HG03575 (cell line): ENCODE results near the gene PDE1C.

ENCODE experiments used
- ATAC-seq: cut with Tn5 transposase; IDR thresholded peaks from one replicate; pipeline ENCODE4 v1.9.1; 2021; ENCODE audit not compliant: unreplicated experiment, insufficient number of reproducible peaks, low FRiP score; ENCODE audit errors: extremely low read depth

PDE1C gene

DNA sequence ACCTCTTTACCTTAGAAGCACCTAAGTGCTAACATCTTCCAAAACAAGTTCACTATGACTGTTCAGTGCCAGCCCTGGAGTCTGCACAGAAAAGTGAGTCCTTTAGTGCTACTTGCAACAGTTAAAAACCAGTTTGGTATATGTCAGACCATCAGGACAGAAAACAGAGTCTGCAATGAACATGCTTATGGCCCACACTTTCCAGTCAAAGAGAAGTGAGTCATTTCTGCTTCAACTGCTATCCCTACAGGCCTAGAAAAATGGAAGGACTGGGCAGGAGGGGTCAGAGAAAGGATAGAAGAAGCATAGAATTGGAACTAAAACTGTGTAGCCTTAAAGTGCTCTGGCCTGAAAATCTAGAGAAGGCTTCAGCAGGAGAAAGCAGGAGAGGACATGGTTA is 108.0 kb downstream of the PDE1C start:
- no peak for ATAC-seq

DNA sequence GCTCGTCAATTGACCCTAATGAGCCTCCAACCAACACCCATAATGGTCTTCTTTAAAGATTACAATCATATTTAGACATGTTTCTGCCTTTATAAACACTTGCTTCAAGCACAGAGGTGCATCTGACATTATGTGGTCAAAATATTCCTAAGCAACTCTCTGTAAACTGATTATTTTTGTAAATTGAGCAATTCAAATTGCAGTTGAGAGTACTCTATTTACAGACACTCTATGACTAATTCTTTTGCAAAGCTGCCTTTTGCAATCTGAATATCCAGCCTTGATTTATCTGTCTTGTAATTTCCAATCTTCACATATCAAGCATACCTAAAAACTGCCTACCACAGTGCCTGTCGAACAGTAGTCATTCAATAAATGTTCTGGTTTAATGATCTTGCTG is 112.0 kb downstream of the PDE1C start:
- ATAC-seq: no peak

DNA sequence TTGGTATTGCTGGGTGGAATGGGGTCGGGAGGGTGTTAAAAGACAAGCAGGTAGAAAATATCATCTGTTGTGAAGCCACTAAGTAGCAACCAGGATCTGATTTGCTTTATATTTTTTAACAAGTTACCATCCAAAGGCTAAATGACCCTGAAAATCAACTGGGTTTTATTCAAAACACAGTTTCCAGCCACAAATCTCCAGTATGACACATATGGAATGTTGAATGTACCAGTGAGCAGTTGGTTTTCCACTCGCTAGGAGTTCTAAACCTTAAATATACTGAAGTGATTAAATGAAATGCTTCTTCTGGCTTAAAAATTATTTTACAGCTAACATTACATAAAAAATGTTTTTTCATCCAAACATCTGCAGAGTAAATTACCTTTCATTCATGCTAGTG is 112.5 kb downstream of the PDE1C start:
- no peak for ATAC-seq

DNA sequence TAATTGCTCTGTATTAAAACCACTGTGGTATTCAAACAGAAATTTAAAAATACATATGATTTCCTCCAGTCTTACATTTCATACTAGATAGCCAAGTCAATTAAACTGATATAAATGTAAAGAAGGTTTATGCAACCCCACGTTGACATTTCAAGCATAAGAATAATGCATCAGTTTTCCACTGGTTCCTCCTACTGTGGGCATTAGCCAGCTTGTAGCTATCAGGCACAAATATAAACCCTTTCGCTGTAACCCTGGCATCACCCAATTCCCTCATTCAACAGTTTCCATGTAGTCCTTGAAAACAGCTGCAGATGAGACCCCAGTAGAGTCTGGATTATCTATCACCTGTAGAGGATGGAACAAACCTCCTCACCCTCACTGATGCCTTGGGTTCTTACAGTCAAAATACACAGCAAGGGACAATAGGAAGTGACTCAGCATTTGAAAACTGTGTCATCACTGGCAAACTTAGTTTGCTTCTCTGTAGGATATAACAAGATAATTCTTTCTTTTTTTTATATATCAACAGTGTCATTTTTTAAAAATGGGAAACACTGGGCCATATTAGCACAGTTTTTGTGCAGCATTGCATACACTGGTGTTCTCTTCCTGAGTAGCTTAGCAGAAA is 113.0 kb downstream of the PDE1C start:
- ATAC-seq: no peak

DNA sequence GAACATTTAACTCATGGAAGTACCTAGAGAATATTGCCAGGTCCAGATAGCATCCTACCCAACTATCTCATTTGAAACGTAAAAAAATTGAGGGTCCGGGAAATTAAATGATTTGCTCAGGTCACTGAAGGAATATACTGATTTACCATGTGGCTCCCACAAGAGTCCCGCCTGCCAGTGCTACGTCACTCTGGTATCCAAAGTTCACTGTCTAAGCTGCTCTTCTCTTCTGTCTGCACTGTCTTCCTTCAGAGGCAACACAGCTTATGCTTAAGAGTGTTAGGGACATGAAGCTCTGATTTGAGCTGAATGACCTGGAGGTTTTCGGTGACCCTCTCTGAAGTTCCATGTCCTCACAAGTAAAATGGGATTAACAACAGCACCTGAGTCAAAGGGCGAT is 114.6 kb downstream of the PDE1C start:
- no peak for ATAC-seq

DNA sequence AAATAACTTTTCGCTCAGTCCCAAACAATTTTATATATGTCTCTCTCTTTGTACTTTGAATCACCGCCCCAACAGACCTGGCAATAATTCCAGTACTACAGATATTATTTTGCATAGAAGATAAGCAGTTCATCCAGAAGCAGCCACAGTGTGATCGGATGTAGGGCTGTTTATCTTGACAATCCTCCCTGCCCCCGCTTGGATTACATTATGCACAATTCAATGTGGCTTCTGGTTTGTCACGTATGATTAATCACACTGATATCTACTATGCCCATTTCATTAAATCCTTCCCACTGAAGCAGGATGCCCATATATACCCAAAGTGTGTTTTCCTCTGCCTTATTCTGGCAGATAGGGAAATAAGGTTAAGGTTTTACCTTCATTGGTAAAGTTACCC is 115.2 kb downstream of the PDE1C start:
- no peak for ATAC-seq

DNA sequence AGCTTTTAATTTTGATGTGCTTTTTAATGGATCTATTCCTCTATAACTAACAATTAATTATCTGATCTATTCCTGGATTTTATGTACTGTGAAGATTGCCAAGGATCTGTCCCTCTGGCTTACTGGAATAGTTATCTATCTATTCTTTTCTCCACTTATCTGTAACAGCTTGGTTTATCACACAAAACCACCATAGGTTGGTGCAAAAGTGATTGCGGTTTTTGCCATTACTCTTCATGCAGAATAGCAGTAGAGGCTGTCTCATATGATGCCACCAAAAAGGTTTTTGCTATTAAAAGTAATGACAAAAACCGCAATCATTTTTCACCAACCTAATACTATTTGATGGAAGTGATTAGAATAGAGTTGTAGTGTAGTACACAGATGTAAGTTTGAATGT is 115.7 kb downstream of the PDE1C start:
- no peak for ATAC-seq

DNA sequence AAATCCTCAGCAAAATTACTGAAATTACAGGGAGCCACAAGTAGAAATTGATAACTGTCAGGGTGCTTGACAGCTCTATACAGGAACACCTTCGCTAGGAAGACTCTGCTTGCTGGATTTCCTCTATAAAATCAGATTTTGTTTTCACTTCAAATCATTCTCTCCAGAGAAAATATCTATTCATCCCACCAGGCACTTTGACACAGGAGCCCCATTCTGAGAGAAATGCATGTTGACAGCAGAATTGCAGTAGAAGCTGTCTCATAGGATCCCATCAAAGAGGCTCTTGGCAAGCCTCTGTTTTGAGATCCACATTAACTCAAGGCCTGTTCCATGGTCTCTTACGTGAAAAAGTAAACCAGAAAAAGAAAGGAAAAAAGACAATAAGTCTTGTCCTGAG is 116.8 kb downstream of the PDE1C start:
- no peak for ATAC-seq

DNA sequence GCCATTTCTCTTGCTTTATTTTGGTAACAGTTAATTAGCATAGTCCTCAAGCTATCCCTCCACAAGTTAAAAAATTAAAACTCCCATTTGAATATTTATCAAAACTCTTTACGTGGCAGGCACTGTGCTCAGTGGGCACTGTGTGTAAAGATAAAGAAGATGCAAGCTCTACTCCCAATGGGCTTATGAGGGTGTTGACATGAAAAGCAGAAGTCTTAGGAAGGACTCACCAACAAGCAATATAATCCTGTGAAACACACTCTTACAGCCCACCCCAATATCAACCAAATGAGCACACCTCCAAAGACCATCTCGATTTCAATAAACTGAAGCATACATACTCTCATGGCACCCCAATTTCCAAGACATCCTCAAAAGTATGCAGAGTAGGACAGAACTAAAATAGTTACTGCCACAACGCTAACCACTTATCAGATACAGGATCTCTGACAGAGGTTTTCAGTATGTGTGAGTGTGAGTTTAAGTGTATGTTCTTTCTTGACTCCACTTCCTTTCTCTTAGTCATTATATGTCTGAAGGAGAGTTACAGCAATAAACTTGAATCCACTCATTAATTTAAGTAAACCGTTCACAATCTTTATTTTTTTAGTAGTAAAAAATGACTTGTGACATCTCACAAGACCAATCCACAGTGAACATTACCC is 120.0 kb downstream of the PDE1C start:
- no peak for ATAC-seq

DNA sequence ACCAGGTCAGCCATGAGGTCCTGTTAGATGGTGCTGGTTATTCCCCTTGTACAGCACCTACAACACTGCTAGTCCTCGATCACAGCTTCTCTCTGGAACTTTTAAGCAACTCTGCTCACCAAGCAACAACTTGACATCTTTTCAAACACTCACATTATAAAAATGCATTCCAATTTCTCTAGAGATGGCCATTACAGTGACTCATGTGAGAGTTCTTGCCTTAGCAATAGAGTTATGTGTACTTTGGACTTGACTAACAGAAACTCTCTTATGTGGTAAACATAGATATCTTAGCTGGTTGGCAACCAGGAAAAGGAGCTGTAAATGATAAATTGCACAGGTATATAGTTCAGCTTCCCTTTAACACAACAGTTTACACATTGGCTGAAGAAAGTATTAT is 122.2 kb downstream of the PDE1C start:
- no peak for ATAC-seq

DNA sequence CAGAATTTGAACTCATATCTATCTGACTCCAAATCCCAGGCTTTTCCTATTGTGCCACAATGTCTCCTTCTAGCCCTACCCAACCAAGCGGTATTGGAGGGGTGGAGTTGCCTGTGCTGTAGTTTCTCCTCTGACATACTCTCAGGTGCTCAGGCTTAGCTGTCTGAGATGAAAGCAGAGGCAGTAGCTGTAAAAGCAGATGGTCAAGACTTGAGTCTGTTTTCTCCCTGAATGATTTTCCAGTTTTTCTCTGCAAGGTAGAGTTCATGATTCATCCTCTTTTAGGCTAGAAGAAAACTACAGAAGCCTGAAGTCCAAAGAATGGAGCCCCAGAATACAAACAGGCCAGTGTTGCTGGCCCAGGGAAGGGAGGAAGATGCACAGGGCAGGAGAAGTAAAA is 130.0 kb downstream of the PDE1C start:
- no peak for ATAC-seq

DNA sequence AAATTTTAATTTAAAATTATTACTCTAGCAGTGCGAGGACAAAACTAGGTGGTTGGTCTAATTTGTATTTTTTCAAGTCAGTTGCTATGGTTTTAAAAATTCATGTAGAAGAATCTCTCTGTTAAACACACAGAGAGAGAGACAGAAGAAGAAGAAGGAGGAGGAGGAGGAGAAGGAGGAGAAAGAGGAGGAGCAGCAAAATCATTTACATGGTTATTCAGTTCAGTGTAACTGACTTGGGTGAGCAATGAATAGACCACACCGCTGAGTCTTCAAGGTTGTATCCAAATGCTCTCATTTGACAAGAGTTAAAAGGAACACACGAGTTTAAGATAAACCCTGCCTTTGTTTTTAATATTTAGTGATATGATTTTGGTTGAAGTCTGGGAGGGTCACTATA is 131.1 kb downstream of the PDE1C start:
- ATAC-seq: no peak

DNA sequence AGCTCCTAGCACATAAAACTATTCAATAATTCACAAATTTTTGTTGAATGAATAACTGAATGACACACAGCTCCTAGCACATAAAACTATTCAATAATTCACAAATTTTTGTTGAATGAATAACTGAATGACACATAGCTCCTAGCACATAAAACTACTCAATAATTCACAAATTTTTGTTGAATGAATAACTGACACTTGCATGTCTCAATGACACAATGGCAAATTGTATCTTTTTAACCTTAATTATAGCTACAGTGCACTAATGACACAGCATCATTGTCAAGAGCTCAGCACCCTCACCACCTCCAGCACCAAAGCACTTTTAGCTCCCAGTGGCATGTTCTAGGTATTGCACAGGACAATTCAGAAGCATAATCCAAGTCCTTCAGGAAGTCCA is 131.6 kb downstream of the PDE1C start:
- ATAC-seq: no peak

DNA sequence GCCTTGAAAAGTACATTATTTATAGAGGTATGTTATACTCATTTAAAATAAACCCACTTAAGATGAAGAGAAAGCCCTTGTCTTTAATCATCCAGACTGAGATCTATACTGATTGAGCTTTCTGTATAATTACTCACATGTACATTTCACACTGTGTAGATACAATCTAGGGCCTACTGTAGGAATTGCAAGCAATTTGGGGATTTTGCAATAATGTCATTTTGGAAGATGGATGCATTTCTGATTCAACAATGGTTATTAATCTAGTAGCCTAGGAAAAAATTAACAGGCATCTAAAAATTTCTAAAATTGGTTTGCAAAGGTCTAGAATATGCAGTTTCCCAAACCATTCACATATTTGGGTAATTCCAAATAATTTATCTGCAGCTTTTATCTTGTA is 132.2 kb downstream of the PDE1C start:
- ATAC-seq: no peak

DNA sequence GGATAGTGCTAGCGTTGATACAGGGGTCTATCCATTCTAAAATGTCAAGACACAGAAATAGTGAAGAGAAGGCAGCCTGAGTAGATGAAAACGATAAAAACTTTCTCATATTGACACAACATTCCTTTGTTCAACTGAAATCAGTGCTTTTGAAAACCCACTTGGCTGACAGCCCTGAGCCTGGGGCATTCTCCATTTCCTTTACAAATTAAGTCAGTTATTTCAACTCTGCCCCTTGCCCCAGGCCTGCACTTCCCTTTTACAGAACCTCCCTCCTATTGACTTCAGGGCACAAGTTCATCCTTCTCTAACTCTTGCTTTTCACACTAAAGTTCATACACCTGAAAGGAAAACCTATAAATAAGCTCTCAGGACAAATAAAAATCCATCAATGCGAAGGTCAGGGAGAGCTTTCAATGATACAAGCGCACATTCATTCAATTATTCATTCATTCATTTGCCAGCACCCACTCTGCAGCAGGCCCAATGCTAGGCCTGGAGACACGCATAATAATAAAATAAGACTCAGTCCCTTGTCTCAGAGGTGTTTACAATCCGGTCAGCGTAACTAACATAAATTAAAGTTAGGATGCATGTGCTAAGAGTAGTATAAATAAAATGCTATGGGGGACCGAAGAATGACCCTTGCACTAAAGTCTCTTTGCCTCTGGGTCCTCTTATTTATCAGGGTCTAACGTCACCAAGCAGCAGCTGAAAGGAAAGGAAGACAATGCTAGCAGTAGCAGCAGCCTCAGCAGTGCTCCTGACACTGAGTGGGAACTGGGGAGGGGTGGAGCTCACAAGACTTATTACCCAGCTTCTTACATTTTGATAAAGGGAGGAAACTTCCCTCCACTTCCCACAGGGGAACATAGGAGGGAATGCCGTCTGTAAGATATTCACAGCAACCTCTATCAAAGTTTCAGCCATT is 134.8 kb downstream of the PDE1C start:
- no peak for ATAC-seq

DNA sequence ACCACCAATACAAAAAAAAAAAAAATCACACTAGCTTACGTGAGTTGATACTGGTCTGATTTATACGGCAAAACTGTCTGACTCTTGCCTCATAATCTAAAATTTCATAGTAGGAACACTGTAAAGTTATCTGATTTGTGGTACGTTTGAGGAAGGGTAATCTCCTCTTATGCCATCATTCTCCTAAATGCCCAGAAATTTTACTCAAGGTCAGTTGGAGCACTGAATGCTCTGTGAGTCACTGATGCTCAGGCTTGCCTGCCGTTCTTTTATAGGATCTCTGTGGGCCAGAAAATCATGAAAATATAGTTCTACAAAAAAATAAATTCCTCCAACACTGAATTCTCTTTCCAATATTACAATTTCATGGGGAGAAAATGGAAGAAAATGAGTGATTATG is 135.7 kb downstream of the PDE1C start:
- ATAC-seq: no peak

DNA sequence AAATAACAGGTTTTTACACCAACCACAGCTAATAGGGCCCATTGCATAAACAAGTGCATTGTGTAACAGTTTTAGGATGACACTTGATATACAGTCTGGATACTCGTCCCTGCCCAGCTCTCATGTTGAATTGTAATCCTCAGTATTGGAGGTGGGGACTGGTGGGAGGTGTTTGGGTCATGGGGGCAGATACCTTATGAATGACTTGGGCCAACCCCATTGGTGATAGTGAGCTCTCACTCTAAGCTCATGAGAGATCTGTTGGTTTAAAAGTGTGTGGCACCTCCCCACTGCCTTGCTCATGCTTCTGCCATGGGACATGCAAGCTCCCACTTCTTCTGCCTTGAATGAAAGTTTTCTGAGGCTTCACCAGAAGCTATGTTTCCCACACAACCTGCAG is 136.7 kb downstream of the PDE1C start:
- no peak for ATAC-seq

DNA sequence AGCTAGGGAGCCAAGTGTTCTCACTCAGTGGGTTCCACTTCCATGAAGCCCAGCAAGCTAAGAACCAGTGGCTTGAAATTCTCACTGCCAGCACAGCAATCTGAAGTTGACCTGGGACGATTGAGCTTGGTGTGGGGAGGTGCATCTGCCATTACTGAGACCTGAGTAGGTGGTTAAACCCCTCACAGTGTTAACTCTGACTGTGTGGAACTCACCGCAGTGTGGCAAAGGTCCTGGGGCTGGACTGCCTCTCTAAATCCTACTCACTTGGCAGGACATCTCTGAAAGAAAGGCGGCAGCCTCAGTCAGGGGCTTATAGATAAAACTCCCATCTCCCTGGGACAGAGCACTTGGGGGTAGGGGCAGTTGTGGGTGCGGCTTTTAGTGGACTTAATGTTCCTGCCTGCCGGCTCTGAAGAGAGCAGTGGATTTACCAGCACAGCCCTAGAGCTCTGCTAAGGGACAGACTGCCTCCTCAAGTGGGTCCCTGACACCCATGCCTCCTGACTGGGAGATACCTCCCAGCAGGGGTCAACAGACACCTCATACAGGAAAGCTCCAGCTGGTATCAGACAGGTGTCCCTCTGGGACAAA is 143.1 kb downstream of the PDE1C start:
- ATAC-seq: no peak

DNA sequence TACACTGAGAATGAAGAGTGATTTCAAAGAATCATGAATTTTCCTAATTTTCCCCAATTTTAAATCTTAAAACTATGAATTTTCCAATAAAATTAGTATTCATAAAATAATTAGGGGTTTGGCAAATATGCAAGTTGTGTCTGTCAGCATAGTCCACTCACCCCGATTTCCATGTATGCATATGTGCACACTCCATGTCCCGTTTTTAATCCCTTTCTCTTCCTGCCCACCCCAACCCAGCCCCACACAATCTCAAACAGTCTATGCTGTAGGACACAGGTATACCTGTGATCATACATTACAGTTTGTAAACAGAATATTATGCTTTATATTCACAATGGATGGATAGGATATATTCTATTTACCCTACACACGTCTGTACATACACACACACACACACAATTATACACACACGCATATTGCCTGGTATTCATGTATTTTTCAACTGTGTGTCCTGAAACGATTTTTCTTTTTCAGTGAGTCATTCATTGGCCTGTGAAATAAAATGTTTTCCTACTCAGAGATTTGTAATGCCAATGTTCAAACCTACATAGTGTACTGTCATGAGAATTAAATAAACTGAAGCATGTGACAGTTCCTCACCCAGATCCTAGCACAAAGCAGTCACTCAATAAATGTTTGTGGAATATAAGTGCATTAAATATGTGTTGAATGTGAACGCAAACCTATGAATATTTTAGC is 144.3 kb downstream of the PDE1C start:
- no peak for ATAC-seq
